Panc1 (cell line): ENCODE data around the gene TVP23A.

Source experiments
- CTCF ChIP-seq: fragments of 450-650 bp; IDR thresholded peaks from 2 replicates; pipeline ENCODE4 v1.5.1; 2017; ENCODE audit warnings: mild to moderate bottlenecking
- POLR2AphosphoS5 ChIP-seq: IDR thresholded peaks from 2 replicates; pipeline ENCODE4 v1.6.1; 2012; ENCODE audit warnings: mild to moderate bottlenecking, low read depth, low read length, moderate library complexity
- REST ChIP-seq, 2 experiments: IDR thresholded peaks; 2 replicates each; pipeline ENCODE4 v1.6.1; 2011 to 2012; ENCODE audit warnings: low read depth in 2 of 2, control low read depth in 1 of 2, low read length in 1 of 2, mild to moderate bottlenecking in 1 of 2, moderate library complexity in 1 of 2; ENCODE audit not compliant: insufficient read depth in 1 of 2
- SIN3A ChIP-seq: IDR thresholded peaks from 2 replicates; pipeline ENCODE4 v1.6.1; 2012; ENCODE audit warnings: low read depth, mild to moderate bottlenecking, low read length, moderate library complexity, borderline replicate concordance; ENCODE audit not compliant: insufficient read depth

- TF ChIP-seq REST (IDR thresholded peaks at IDR 0.05; ENCODE audit: insufficient read depth in 1 of 2, low read depth in 2 of 2, low read length in 1 of 2) (no peak), CTCF (no peak), POLR2AphosphoS5 (no peak), SIN3A (no peak)
Observed at GRCh38 chr16:10808218-10808617, 10.4 kb downstream of the TVP23A start.
